Effector CD8-positive, alpha-beta T cell (primary cell): Measurements from ENCODE around the gene TGM6.

Experiments used
- DNase-seq: peaks from one replicate; lab custom pipeline; 2025; lab: John Stamatoyannopoulos, UW

TGM6 gene

GRCh38 chr20:2364044-2364443 is 16.7 kb upstream of the TGM6 start:
- DNase-seq: no peak

GRCh38 chr20:2365091-2365490 is 15.6 kb upstream of the TGM6 start:
- no peak for DNase-seq

- DNase-seq: no peak
Measured at GRCh38 chr20:2365666-2366065, 15.0 kb upstream of the TGM6 start.

GRCh38 chr20:2368621-2369020 is 12.1 kb upstream of the TGM6 start:
- DNase-seq: no peak

- no peak for DNase-seq
Measured at GRCh38 chr20:2373098-2373497, 7.6 kb upstream of the TGM6 start.

GRCh38 chr20:2374346-2375125 is 6.2 kb upstream of the TGM6 start:
- no peak for DNase-seq

GRCh38 chr20:2378893-2379292 is 1.8 kb upstream of the TGM6 start:
- DNase-seq: no peak

- DNase-seq: no peak
Measured at GRCh38 chr20:2379511-2380229, 1.0 kb upstream of the TGM6 start.

GRCh38 chr20:2381303-2381702 is 602 bp downstream of the TGM6 start:
- DNase-seq: no peak

- DNase-seq: no peak
Measured at GRCh38 chr20:2382833-2383232, 2.1 kb downstream of the TGM6 start.

GRCh38 chr20:2385026-2385425 is 4.3 kb downstream of the TGM6 start:
- DNase-seq: no peak

GRCh38 chr20:2385496-2385895 is 4.8 kb downstream of the TGM6 start:
- DNase-seq: no peak

GRCh38 chr20:2386516-2387179 is 5.9 kb downstream of the TGM6 start:
- no peak for DNase-seq

GRCh38 chr20:2387180-2387577 is 6.5 kb downstream of the TGM6 start:
- no peak for DNase-seq

- no peak for DNase-seq
Measured at GRCh38 chr20:2387580-2387979, 6.9 kb downstream of the TGM6 start.

GRCh38 chr20:2390951-2391675 is 10.4 kb downstream of the TGM6 start:
- DNase-seq: no peak

GRCh38 chr20:2394411-2395055 is 13.8 kb downstream of the TGM6 start:
- no peak for DNase-seq

- DNase-seq: no peak
Measured at GRCh38 chr20:2395136-2395535, 14.4 kb downstream of the TGM6 start.

GRCh38 chr20:2396241-2396814 is 15.6 kb downstream of the TGM6 start:
- DNase-seq: no peak

- no peak for DNase-seq
Measured at GRCh38 chr20:2397091-2397490, 16.4 kb downstream of the TGM6 start.

GRCh38 chr20:2397595-2398145 is 17.0 kb downstream of the TGM6 start:
- no peak for DNase-seq
